SU-DHL-6 (cell line): ENCODE data around the gene MORN5.

ENCODE experiments used
- H2AFZ ChIP-seq: fragments of 200-600 bp; sonication (generic); 2 replicates; pipeline ENCODE4 v1.6.1; 2014; ENCODE audit warnings: low read depth, mild to moderate bottlenecking, moderate library complexity, mixed read lengths, antibody characterized with exemption, low read length; ENCODE audit not compliant: severe bottlenecking
- H3F3A ChIP-seq: fragments of 200-600 bp; shearing (Covaris generic); 2 replicates; pipeline ENCODE4 v1.6.0; 2016; ENCODE audit warnings: antibody characterized with exemption, mild to moderate bottlenecking; ENCODE audit not compliant: insufficient read depth
- H3K27ac ChIP-seq: fragments of 200-600 bp; sonication (generic); 2 replicates; pipeline ENCODE4 v1.5.1; 2016; ENCODE audit warnings: low read depth, mild to moderate bottlenecking, low read length, moderate library complexity, mixed read lengths
- H3K27me3 ChIP-seq: fragments of 200-600 bp; sonication (generic), shearing (Covaris generic); 2 replicates; pipeline ENCODE4 v1.6.0; 2014; ENCODE audit warnings: mild to moderate bottlenecking, low read length
- H3K36me3 ChIP-seq: fragments of 200-600 bp; sonication (generic); 2 replicates; pipeline ENCODE4 v1.6.1; 2014; ENCODE audit warnings: mild to moderate bottlenecking, low read length, mixed read lengths
- H3K4me2 ChIP-seq: fragments of 300-600, 200-600 bp; shearing (Covaris generic), sonication (generic); 2 replicates; pipeline ENCODE4 v1.6.0; 2014; ENCODE audit warnings: low read length, low read depth, mild to moderate bottlenecking; ENCODE audit not compliant: poor library complexity, severe bottlenecking
- H3K4me3 ChIP-seq: fragments of 200-600 bp; sonication (generic); 2 replicates; pipeline ENCODE4 v1.5.1; 2014; ENCODE audit warnings: antibody characterized with exemption, low read length, mild to moderate bottlenecking, mixed read lengths; ENCODE audit not compliant: insufficient read depth, poor library complexity, severe bottlenecking
- H3K79me2 ChIP-seq: fragments of 200-600 bp; sonication (generic); 2 replicates; pipeline ENCODE4 v1.6.1; 2014; ENCODE audit warnings: mild to moderate bottlenecking, low read length, moderate library complexity; ENCODE audit not compliant: insufficient read depth
- H3K9ac ChIP-seq: fragments of 200-600 bp; sonication (generic); 2 replicates; pipeline ENCODE4 v1.7.0; 2014; ENCODE audit warnings: mild to moderate bottlenecking, low read length
- H3K9me2 ChIP-seq: fragments of 200-600 bp; sonication (generic); replicated peaks from 2 replicates; pipeline ENCODE4 v1.6.1; 2014; ENCODE audit warnings: low read length; ENCODE audit not compliant: insufficient read depth
- H3K9me3 ChIP-seq: fragments of 200-600 bp; sonication (generic); 2 replicates; pipeline ENCODE4 v1.6.1; 2014; ENCODE audit warnings: low read length, mixed read lengths; ENCODE audit not compliant: insufficient read depth
- H4K20me1 ChIP-seq: fragments of 200-600 bp; sonication (generic); 2 replicates; pipeline ENCODE4 v1.6.1; 2014; ENCODE audit warnings: low read depth, mild to moderate bottlenecking, antibody characterized with exemption, low read length, moderate library complexity, mixed read lengths
- EZH2phosphoT487 ChIP-seq: fragments of 200-600 bp; sonication (generic), shearing (Covaris generic); conservative IDR thresholded peaks from 2 replicates; pipeline ENCODE4 v1.6.1; 2018; ENCODE audit warnings: mild to moderate bottlenecking, antibody characterized with exemption, low read length, moderate library complexity, mixed read lengths
- TF ChIP-seq, protein P1 (sequence below): fragments of 200-600 bp; sonication (generic); IDR thresholded peaks from one replicate; pipeline ENCODE4 v1.5.1; 2017; ENCODE audit warnings: antibody characterized with exemption, mild to moderate bottlenecking, low read length, moderate library complexity; ENCODE audit not compliant: insufficient read depth, poor library complexity, severe bottlenecking

MORN5 gene

DNA sequence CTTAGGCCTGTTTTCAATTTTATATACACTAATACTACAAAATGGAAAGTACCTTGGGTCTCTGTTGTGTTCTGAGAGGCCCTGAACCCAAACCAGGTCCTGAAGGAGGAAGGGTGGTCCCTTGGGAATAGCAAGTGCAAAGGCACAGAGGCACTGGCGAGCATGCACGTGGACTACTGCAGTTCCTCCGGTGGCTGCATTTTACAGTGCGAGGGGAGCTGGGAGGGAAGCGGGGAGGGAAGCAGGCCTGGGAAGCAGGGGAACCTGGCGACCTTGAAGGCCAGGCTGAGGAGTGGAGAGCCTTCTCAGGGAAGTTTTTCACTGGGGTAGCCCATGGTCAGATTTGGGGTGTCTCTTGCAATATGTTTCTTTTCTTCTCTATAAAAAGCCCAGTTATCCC, 33.9 kb downstream of the MORN5 start:
- Histone ChIP-seq H3K4me3 (no peak overlapping the region), H3K9ac (no peak overlapping the region), H3K79me2 (no peaks in the 10 kb centered on the region), H3K27ac (no peak overlapping the region), H3K36me3 (no peaks in the 10 kb centered on the region), H3K27me3 (no peaks in the 10 kb centered on the region), H3K9me2 (no peaks in the 10 kb centered on the region), H2AFZ (no peak overlapping the region), H3F3A (no peaks in the 10 kb centered on the region), H3K4me2 (no peak overlapping the region), H4K20me1 (no peaks in the 10 kb centered on the region), H3K9me3 (no peaks in the 10 kb centered on the region)
- TF ChIP-seq, protein P1, sequence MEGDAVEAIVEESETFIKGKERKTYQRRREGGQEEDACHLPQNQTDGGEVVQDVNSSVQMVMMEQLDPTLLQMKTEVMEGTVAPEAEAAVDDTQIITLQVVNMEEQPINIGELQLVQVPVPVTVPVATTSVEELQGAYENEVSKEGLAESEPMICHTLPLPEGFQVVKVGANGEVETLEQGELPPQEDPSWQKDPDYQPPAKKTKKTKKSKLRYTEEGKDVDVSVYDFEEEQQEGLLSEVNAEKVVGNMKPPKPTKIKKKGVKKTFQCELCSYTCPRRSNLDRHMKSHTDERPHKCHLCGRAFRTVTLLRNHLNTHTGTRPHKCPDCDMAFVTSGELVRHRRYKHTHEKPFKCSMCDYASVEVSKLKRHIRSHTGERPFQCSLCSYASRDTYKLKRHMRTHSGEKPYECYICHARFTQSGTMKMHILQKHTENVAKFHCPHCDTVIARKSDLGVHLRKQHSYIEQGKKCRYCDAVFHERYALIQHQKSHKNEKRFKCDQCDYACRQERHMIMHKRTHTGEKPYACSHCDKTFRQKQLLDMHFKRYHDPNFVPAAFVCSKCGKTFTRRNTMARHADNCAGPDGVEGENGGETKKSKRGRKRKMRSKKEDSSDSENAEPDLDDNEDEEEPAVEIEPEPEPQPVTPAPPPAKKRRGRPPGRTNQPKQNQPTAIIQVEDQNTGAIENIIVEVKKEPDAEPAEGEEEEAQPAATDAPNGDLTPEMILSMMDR = no peak
- TF ChIP-seq EZH2phosphoT487 = no peak

DNA sequence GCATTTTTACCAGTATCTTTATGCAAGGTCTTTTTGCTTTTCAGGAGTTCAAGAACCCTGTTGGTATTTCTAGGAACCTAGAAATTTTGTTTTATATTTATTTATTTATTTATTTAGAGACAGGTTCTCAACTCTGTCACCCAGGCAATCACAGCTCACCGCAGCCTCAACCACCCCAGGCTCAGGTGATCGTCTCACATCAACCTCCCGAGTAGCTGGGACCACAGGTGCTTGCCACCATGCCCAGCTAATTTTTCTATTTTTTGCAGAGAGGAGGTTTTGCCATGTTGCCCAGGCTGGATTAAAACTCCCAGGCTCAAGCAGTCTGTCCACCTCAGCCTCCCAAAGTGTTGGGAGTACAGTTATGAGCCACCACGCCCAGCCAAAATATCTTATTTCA, 36.2 kb downstream of the MORN5 start:
- no peaks in the 10 kb centered on the region for H3K9me3 ChIP-seq
- TF ChIP-seq, protein P1 = no peak
- TF ChIP-seq EZH2phosphoT487 = no peak
- no peak overlapping the region for H3K27ac ChIP-seq
- H3K27me3 ChIP-seq = no peaks in the 10 kb centered on the region
- no peaks in the 10 kb centered on the region for H3K36me3 ChIP-seq
- H3K9me2 ChIP-seq = no peaks in the 10 kb centered on the region
- H3F3A ChIP-seq = no peaks in the 10 kb centered on the region
- no peak overlapping the region for H2AFZ ChIP-seq
- no peak overlapping the region for H3K4me3 ChIP-seq
- H4K20me1 ChIP-seq = no peaks in the 10 kb centered on the region
- no peaks in the 10 kb centered on the region for H3K79me2 ChIP-seq
- no peak overlapping the region for H3K9ac ChIP-seq
- no peak overlapping the region for H3K4me2 ChIP-seq

DNA sequence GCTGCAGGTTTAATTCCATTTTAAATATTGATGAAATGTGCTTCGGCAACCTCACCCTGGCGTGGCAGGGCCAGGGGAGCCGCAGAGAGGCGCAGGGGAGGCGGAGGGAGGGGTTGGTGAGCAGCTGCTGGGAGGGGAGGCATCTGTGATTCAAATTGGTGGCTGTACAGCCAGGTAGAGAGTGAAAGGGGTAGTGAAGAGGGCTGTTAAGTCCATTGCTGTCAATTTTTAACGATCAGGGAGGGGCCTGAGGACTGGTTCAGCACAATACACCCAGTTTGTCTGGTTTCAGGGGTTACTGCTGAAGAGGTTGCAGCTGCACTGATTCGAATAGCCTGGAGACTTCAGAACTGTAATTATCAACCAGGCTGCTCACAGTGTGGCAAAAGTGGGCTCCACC, 37.7 kb downstream of the MORN5 start:
- TF ChIP-seq, protein P1 = no peak
- TF ChIP-seq EZH2phosphoT487 = no peak
- H3K4me3 ChIP-seq = no peak overlapping the region
- H3K79me2 ChIP-seq = no peaks in the 10 kb centered on the region
- no peak overlapping the region for H3K27ac ChIP-seq
- no peaks in the 10 kb centered on the region for H3K27me3 ChIP-seq
- no peak overlapping the region for H3K4me2 ChIP-seq
- H3K9ac ChIP-seq = no peak overlapping the region
- H3K9me3 ChIP-seq = no peaks in the 10 kb centered on the region
- H2AFZ ChIP-seq = no peak overlapping the region
- no peaks in the 10 kb centered on the region for H4K20me1 ChIP-seq
- H3K9me2 ChIP-seq = no peaks in the 10 kb centered on the region
- H3F3A ChIP-seq = no peaks in the 10 kb centered on the region
- no peaks in the 10 kb centered on the region for H3K36me3 ChIP-seq
